DLD1 (cell line): ENCODE measurements around the gene FOXP1.

Source experiments
- in situ Hi-C: cut with HindIII; loops from 2 replicates; pipeline ENCODE4 v1.10.0; 2017; ENCODE audit warnings: low sequenced_read_pairs

FOXP1 gene

DNA sequence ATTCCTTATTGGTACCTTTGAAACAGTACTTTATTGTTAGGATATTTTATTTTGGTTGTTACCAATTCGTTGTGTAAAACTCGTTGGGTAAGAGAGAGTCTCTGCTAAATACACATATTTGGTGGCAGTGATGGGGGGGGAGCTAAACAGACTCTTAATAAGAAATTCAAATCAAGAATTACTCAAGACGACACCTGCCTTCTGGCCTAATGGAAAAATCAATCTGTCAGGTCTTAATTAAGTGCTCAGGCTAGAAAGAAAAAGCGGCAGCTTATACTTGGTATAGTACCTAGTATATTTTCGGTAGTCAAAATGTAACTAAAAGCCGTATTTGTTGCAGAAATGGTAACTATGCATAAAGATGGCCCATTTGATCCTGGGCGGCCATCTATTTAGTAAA is 18.2 kb downstream of the FOXP1 start:
- in situ Hi-C loops, result no loop called here

DNA sequence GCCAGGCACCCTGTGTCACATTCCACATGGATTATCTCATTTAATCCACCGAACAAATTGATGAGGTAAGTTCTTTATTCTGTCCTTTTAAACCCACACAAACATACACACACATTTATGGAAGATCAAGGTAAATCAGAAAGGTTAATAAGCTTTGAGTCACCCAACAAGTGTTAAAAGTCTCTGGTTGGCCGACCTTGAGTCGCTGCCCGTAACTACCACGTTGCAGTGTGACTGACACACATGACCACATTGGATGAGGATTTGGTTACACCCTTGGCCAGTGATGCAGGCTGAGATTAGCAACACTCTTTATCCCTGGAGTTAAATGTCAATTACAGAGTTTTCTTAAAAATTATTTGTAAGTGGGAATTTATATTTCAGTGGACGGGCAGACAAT is 19.2 kb downstream of the FOXP1 start:
- in situ Hi-C loops, result no loop called here

DNA sequence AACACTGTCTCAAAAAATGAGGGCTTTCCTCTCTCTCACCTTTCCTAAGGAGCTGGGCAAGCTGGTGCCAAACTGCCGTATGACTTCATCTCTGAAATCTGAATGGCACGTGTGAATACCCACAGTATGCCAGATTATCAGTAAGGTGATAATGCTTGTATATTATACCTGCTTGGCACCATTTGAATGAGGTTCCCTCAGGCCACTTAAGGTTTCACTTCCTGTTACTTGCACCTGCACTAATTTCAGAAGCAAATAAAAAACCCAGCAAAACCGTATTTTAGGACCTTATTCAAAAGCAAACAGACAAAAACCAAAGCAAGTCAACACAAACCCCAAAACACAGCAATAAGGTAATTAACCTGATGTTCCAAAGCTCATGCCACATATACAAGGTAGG is 19.7 kb downstream of the FOXP1 start:
- in situ Hi-C loops, result no loop called here

DNA sequence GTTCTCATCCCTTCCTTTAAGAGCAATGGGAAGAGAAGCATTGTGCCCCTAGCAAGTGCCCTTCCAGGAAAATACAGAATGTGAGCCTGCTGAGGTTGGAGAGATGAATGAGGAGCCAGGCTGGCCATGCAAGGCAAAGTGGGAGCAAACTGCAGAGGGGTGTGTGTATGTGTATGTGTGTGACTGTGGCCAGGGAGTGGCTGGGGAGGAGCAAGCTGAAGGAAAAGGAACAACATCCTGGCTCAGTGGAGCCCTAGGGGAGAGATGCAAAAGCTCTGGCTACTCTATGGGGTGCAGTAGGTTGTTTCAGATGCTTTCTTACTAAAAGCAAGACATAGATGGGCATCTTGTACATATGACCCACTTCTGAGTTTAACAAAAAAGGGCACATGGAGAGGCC is 20.6 kb downstream of the FOXP1 start:
- in situ Hi-C loops, result no loop called here

DNA sequence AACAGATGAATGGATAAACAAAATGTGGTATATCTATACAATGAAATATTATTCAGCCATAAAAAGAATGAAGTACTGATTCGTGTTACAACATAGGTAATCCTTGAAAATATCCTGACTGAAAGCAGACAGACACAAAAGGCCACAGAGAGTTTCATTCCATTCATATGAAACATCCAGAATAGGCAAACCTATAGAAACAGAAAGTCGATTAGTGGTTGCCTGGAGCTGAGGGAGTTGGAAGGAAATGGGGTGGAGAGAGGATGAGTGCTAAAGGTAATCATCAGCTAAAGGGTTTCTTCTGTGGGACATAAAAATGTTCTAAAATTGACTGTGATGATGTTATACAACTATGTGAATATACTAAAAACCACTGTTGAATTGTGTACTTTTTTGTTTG is 22.9 kb downstream of the FOXP1 start:
- in situ Hi-C loops, result no loop called here

DNA sequence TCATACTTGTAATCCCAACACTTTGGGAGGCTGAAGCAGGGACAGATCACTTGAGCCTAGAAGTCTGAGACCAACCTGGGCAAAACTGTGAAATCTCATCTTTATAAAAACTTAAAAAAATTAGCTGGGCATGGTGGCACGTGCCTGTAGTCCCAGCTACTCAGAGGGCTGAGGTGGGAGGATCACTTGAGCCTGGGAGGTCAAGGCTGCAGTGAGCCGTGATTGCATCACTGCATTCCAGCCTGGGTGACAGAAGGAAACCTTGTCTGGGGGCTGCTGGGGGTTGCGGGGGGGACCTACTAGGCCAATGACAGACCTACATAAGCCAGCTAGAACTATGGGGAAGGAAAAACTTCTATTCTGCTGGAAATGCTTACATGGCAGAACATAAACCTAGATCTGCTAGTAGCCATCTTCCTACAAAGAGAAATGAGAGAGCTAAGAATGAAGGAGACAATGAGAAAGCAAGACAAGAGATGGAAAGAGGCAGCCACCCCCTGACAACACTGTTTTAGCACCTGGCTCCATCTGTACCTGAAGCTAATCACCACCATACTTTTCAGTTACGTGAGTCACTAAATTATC is 23.9 kb downstream of the FOXP1 start:
- in situ Hi-C loops, result no loop called here

DNA sequence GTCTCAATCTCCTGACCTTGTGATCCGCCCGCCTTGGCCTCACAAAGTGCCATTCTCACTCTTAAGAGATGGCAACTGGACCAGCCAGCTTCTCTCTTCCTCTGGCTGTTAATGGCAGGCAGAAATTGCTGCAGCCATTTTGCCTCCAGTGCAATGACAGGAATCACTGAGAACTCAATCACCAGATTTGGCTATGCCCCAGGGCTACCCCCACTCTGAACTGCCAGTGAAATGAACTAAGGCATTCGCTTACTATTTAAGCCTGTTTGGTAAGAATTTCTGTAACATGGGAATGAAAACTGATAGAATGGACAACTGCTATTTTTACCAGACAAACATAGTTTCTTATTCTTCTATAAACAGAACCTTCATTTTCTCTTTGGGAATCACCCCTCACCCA is 24.5 kb downstream of the FOXP1 start:
- in situ Hi-C loops, result no loop called here

DNA sequence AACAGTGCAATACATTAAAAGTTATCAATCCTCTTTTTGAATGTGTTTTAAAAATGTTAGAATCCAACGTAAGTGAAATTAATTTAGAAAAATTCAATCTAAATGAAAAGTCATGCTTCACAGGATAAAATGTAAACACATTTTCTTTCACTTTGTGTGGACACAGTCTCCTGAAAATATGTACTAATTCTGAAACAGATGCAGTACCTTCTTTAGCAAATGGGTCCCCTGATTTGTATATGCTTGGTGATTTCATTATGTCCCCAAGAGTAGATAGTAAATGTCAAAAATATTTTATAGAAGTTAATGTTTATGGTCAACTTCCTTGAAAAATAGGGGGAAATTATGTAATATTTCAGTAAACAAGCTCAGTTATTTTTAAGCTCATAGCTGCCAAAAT is 28.9 kb downstream of the FOXP1 start:
- in situ Hi-C loops, result no loop called here

DNA sequence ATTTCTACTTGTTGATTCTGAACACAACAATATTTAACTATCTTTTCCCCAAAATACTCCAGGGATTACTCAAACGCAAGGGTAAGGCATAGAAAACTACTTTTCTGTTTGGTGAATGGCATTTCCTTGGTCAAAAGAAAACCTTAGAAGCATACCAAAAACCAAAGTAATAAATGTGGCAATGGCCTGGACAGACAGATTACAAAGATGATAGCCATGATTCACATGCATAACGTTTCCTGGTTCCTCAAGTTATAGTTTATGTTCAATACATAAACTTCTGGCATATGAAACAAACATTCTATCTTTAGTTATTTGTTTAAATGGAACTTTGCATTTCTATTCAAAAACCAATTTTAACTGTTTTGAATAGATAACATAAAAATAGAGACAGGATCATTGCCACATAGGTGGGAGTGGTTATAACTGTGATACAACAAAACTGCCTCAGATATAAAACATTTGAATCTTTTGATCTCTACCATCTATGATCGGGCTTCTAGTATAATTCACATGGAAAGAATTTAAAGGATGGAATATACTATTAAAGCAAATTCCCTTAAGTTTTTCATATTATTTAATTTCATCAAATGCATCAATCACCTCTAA is 32.1 kb downstream of the FOXP1 start:
- in situ Hi-C loops, result no loop called here

DNA sequence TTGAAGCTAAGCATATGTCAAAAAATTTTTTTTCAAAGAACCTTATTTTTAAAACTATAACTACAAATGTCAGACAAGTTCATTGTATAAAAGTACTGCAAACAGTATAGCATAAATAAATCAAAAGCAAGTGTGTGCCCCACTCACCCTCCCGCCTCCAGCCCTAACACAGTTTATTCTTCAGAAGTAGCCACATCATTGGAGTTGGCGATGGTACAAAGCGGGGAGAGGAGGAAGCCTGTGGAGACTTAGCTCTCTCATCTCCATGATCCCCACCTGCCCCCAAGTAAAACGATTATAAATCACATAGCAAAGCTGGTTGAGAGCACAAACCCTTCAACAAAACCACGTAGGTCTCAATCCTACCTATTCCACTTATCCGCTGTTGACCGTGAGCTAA is 33.6 kb downstream of the FOXP1 start:
- in situ Hi-C loops, result no loop called here

DNA sequence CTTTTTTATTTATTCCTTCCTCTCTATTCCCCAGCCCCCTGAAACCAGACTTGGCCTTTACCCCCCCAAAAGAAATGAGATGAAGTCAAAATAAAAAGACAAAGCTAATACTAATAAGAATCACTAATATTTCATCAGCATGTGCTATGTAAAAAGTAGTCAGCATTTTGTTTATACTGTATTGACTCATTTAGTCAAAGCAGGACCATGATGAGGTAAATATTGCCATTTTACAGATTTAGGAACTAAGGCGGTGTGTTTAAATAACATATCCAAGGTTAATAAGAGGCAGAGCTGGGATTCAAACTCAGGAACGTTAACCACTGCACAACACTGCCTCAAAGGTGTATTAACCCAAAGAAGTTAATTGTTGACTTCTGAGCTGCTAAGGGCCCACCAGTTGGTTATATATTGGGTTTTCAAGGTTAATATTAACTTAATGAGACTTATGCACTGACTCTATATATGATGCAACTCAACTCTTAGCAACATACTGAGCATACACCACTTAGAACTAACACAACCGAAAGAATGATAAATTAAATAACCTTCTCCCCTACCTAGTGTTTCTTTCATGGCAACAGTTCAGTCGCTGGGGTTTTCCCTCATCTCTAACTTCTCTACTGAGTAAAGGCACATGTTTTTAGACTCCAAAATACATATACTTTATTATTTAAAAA is 34.7 kb downstream of the FOXP1 start:
- in situ Hi-C loops, result no loop called here

DNA sequence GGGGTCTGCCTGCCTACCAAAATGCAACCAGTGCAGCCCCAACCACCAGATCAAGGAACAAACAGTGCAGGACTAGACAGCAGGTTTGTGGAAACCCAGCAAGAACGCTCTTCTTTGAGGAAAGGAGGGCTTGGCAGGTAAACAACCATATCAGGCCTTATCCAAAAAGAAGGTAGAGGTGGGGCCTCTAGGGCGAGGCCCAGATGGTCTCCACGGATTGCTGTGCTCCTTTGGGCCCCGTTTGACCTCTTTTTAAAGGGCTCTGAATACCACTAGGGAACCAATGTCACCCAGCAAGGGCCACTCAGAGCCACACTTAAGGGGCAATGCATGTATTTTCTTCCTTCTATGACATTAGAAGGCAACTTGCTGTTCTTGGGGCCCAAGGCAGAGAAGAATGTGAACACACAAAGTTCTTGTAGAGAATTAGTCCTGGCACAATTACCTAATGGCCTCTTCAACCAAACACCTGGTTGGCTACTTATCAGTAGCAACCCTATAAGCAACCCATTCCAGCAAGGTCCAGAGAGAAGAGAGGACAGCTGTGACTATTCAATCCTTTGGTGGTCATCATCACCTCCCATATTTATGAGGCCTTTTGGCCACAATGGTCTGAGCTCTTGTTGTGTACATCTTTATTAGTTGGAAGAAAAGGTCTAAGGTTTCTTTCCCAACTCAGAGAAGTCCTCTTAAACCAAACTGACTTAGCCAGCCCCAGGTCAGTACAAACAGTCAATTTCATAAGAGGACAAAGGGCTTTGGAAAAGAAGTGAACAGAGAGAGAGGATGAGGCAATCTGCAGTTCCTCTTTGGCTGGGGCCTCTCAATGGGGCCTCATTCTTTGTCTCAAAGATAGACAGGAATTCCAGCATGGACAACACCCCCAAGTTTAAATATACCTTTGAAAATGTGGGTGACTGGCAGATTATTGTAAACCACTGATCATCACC is 36.0 kb downstream of the FOXP1 start:
- in situ Hi-C loops, result no loop called here

DNA sequence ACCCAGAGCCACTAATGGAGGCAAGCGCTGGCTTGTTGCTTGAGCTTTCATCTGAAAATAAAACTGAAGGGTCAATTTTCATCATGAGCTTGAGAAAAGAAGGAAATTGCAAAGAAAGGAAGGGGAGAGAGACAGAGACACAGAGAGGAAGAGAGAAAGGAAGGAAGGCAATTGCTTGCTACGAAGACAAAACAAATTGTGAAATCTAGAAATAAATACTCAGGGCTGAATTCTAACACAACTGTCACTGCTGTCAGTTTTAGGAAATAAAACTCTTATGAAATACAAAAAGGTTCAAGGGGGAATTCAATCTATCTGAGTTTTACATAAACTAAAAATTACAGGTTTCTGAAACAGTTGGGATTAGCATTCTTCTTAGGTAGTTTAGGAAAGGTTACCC is 36.7 kb downstream of the FOXP1 start:
- in situ Hi-C loops, result no loop called here

DNA sequence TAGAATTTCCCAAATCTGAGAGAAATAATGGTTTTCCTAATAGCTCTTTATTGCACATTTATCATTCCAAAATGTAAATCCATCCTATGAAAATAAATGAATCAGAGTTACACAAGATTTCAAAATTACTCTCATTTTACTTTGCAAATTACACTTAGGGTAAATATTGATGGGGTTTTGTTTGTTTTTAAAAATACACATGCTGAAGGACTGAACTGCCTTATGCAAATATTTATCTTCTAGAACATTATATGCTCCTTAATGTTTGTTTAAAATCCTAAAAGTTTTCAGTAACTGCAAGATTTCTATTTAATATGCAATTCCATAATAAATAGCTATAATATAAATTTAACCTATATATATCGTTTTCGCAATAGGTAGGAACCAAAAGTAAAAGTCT is 38.2 kb downstream of the FOXP1 start:
- in situ Hi-C loops, result no loop called here

DNA sequence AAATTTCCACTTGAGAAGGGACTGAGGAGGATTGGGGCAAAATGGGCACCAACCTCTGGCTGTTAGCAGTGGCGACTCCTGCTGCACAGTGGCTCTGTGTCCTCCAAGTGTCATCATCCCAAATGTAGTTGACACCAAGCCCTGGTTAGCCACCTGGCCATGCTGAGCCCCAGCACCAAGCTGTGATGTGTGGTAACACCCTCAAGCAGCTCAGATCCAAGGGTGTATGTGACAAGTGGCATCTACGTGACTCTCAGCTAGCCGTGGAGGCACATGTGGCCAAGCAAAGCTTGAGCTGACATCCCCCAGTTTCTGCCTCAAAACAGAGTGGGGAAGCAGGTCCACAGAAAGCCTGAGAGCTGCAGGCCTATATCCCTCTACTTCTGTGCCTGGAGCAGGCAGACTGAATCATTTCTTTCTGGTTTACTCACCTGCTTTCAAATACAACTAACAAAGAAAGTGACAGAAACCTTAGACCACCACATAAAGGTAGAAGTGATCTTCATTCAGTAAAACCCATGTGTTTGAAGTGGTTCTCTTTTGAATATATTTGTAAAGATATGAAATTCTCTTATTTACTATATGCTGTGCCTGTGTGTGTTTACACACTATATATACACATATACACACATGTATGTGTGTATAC is 40.0 kb downstream of the FOXP1 start:
- in situ Hi-C loops, result no loop called here

DNA sequence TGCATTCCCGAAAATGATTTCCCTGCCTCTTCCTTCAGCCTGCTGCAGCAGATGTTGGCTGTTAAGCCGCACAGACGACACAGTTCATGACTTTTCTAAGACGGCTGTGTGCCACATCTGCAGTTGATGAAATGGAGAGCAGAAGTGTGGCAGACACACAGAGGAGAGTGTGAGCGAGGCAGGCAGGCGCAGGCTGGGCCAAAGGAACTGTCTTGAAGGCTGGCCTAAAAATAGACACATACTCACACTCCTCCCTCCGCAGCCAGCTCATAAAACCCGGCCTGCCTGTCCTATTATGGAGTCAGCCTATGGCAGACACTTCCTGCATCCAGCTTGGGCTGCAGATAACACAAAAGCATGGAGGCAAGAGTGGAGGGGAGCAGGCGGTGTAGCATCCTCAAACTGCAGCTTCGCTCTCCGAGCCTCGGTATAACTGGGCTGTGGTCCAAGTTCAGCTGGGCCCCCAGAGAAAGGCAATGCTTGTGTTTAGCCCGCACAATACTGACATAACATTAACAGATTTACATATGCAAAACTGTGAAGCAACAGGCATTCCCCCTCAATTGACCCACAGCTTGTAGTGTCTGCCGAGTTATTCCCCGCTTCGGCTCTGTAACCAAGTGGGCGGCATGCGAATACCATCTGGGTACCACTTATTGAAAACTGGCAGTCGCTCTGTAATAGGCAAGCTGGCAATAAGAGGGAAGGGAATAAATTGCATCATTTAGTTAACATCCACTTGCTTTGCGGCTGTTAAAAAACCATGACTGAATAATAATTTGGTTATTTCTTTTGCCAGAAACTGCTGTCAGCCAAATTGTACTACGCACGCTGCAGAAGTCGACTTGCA is 40.8 kb downstream of the FOXP1 start:
- in situ Hi-C loops, result no loop called here

DNA sequence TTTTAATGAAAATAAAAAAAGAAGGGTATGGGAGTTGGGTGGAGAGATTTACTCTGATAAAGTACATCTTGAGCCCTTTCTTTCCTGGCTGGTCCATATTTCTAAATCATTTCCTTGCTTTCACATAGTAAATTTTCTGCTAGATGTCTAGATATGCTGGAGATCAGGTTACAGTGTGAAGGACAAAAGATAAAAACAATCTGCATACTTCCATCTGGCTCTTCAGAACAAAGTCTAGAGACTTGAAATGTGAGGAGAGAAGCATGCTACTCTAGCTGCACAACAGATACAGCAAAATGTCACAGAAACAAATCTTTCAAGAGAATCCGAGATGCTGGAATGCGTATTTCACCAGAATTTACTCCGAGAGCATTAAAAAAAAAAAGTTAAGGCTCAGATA is 42.2 kb downstream of the FOXP1 start:
- in situ Hi-C loops, result no loop called here

DNA sequence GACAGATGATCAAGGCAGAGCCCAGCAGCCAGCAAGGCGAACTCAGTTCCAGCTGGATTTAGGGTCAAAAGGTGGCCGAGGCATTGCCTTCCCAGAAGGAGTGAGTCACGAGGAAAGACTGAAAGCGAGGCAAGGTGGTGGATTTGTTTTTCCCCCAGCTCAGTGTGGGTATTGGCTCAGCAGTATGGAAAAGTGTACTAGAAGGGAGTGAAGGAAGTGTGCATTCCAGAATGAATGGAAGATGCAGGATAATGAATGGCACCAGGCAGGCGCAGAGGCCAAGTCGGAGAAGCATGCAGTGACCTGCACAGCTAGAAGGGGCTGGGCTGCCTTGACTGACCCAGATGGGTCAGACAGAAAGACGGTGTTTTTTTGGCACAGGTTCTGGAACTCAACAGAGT is 46.3 kb downstream of the FOXP1 start:
- in situ Hi-C loops, result no loop called here

DNA sequence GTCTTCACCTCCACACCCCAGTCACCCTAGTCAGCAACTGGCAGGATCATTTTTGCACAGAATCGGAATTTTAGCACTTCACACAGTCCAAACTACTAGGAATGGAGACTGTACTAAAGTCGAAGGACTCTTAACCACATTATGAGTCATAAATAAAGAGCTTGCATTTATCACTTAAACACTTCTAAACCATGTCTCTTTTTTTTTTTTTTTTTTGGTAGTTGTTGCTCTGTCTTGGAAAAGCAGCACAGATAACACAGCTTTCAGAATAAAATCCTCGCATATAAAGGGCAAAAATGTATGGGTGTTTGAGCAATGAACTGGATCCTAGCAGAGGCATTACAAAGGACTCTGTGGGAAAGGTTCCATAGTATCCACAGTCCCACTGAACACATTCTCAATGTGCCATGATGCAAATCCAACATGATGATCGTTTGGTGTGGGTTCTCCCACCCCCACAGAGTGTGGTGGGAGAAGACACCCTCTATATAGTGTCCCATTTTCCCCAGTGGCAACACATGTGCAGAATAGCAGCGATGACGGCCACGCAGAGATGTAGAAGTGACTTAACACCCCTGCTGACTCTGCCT is 47.1 kb downstream of the FOXP1 start:
- in situ Hi-C loops, result no loop called here

DNA sequence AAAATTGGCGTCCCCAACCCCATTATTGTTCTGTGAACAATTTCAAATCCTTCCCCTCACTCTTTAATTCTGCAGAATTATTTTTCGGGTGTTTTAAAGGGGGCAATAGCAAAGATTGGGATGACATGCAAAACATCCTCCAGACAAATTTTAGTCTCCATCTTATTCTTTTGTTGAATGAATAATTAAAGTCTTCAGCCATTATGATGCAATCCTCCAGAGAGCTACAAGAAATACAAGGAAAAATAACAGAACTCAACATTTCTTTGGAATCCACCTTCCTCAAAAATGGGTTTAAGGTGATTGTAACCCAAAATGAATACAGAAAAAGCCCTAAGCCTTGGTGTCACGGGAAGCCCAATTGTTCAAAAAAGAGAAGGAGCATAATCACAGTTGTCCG is 49.9 kb downstream of the FOXP1 start:
- in situ Hi-C loops, result no loop called here
